BLaER1 (cell line): ENCODE measurements around the gene GSAP.

Experiments
- H3K27ac ChIP-seq: shearing (Covaris generic); formaldehyde crosslinking; 2 replicates; pipeline ENCODE4 v1.8.1; 2022
- H3K27me3 ChIP-seq: shearing (Covaris generic); formaldehyde crosslinking; 2 replicates; pipeline ENCODE4 v1.8.1; 2022
- H3K36me3 ChIP-seq: shearing (Covaris generic); formaldehyde crosslinking; 2 replicates; pipeline ENCODE4 v1.8.1; 2022
- H3K4me1 ChIP-seq: shearing (Covaris generic); formaldehyde crosslinking; 2 replicates; pipeline ENCODE4 v1.8.1; 2022
- H3K4me2 ChIP-seq: shearing (Covaris generic); formaldehyde crosslinking; 2 replicates; pipeline ENCODE4 v1.8.1; 2022
- H3K4me3 ChIP-seq: shearing (Covaris generic); formaldehyde crosslinking; 2 replicates; pipeline ENCODE4 v1.8.1; 2022
- H3K9ac ChIP-seq: shearing (Covaris generic); formaldehyde crosslinking; 2 replicates; pipeline ENCODE4 v1.8.1; 2022
- H3K9me3 ChIP-seq: shearing (Covaris generic); formaldehyde crosslinking; 2 replicates; pipeline ENCODE4 v1.8.1; 2022
- H4K20me1 ChIP-seq: shearing (Covaris generic); formaldehyde crosslinking; 2 replicates; pipeline ENCODE4 v1.8.1; 2022
- Cebpa-rat ChIP-seq: shearing (Covaris generic); IDR thresholded peaks from 2 replicates; pipeline ENCODE4 v1.8.1; 2022

Gene GSAP

GRCh38 chr7:77441046-77441445 lies 24.9 kb upstream of the GSAP start:
- no peak overlapping the region for H3K27ac ChIP-seq
- no peaks in the 10 kb centered on the region for H3K4me1 ChIP-seq
- H4K20me1 ChIP-seq: no peaks in the 10 kb centered on the region
- no peak overlapping the region for H3K9ac ChIP-seq
- no peak overlapping the region for H3K4me2 ChIP-seq
- H3K27me3 ChIP-seq: no peaks in the 10 kb centered on the region
- H3K36me3 ChIP-seq: no peaks in the 10 kb centered on the region
- TF ChIP-seq Cebpa-rat: no peak
- H3K4me3 ChIP-seq: no peak overlapping the region
- H3K9me3 ChIP-seq: no peaks in the 10 kb centered on the region

- no peaks in the 10 kb centered on the region for H3K9me3 ChIP-seq
- TF ChIP-seq Cebpa-rat: no peak
- H4K20me1 ChIP-seq: no peaks in the 10 kb centered on the region
- H3K27ac ChIP-seq: no peak overlapping the region
- no peak overlapping the region for H3K9ac ChIP-seq
- no peak overlapping the region for H3K4me3 ChIP-seq
- H3K27me3 ChIP-seq: no peaks in the 10 kb centered on the region
- H3K4me1 ChIP-seq: no peaks in the 10 kb centered on the region
- no peaks in the 10 kb centered on the region for H3K36me3 ChIP-seq
- H3K4me2 ChIP-seq: no peak overlapping the region
These were observed 23.4 kb upstream of the GSAP start for GRCh38 chr7:77439572-77439971.

- Histone ChIP-seq H3K27me3 (no peaks in the 10 kb centered on the region), H4K20me1 (no peaks in the 10 kb centered on the region), H3K36me3 (no peaks in the 10 kb centered on the region), H3K9me3 (no peaks in the 10 kb centered on the region), H3K4me2 (no peak overlapping the region), H3K4me1 (no peaks in the 10 kb centered on the region), H3K9ac (no peak overlapping the region), H3K4me3 (no peak overlapping the region), H3K27ac (no peak overlapping the region)
- TF ChIP-seq Cebpa-rat: no peak
These were observed 22.0 kb upstream of the GSAP start for GRCh38 chr7:77438131-77438530.

- Histone ChIP-seq H3K27ac (no peak overlapping the region), H3K4me2 (no peak overlapping the region), H4K20me1 (no peaks in the 10 kb centered on the region), H3K4me1 (no peaks in the 10 kb centered on the region), H3K4me3 (no peak overlapping the region), H3K9ac (no peak overlapping the region), H3K9me3 (no peaks in the 10 kb centered on the region), H3K36me3 (no peaks in the 10 kb centered on the region), H3K27me3 (no peaks in the 10 kb centered on the region)
- TF ChIP-seq Cebpa-rat: no peak
These were observed 18.6 kb upstream of the GSAP start for GRCh38 chr7:77434570-77435275.

- TF ChIP-seq Cebpa-rat: no peak
- no peaks in the 10 kb centered on the region for H3K27me3 ChIP-seq
- H3K9me3 ChIP-seq: no peaks in the 10 kb centered on the region
- H4K20me1 ChIP-seq: no peaks in the 10 kb centered on the region
- H3K9ac ChIP-seq: no peak overlapping the region
- peaks cover 5% of the 10 kb centered on the region for H3K4me1 ChIP-seq
- no peak overlapping the region for H3K4me2 ChIP-seq
- no peak overlapping the region for H3K27ac ChIP-seq
- H3K4me3 ChIP-seq: no peak overlapping the region
- H3K36me3 ChIP-seq: no peaks in the 10 kb centered on the region
These were observed 17.8 kb upstream of the GSAP start for GRCh38 chr7:77433901-77434300.

- H3K4me3 ChIP-seq: no peak overlapping the region
- no peaks in the 10 kb centered on the region for H3K36me3 ChIP-seq
- no peak overlapping the region for H3K9ac ChIP-seq
- H3K4me2 ChIP-seq: no peak overlapping the region
- TF ChIP-seq Cebpa-rat: no peak
- no peaks in the 10 kb centered on the region for H3K27me3 ChIP-seq
- peaks cover 17% of the 10 kb centered on the region for H3K4me1 ChIP-seq
- H3K27ac ChIP-seq: no peak overlapping the region
- H3K9me3 ChIP-seq: no peaks in the 10 kb centered on the region
- no peaks in the 10 kb centered on the region for H4K20me1 ChIP-seq
These were observed 14.8 kb upstream of the GSAP start for GRCh38 chr7:77430927-77431326.

- H3K9me3 ChIP-seq: no peaks in the 10 kb centered on the region
- H3K4me1 ChIP-seq: peaks cover 17% of the 10 kb centered on the region
- no peaks in the 10 kb centered on the region for H3K36me3 ChIP-seq
- no peak overlapping the region for H3K9ac ChIP-seq
- no peaks in the 10 kb centered on the region for H3K27me3 ChIP-seq
- TF ChIP-seq Cebpa-rat: no peak
- H3K4me3 ChIP-seq: no peak overlapping the region
- H4K20me1 ChIP-seq: no peaks in the 10 kb centered on the region
- H3K4me2 ChIP-seq: peak overlapping the region; percentile 17; the same call in 1 of the 2 replicates
- H3K27ac ChIP-seq: no peak overlapping the region
These were observed 12.7 kb upstream of the GSAP start for GRCh38 chr7:77428777-77429231.

GRCh38 chr7:77427996-77428603 lies 12.0 kb upstream of the GSAP start:
- Histone ChIP-seq H3K4me3 (no peak overlapping the region), H3K9ac (no peak overlapping the region), H3K27ac (no peak overlapping the region), H3K4me1 (peaks cover 17% of the 10 kb centered on the region), H3K36me3 (no peaks in the 10 kb centered on the region), H3K4me2 (peak overlapping the region; percentile 17; the same call in 1 of the 2 replicates), H3K27me3 (no peaks in the 10 kb centered on the region), H3K9me3 (no peaks in the 10 kb centered on the region), H4K20me1 (no peaks in the 10 kb centered on the region)
- no peak for TF ChIP-seq Cebpa-rat

- Histone ChIP-seq H3K9me3 (no peaks in the 10 kb centered on the region), H3K4me1 (peaks cover 17% of the 10 kb centered on the region), H4K20me1 (no peaks in the 10 kb centered on the region), H3K36me3 (no peaks in the 10 kb centered on the region), H3K9ac (no peak overlapping the region), H3K4me2 (no peak overlapping the region), H3K4me3 (no peak overlapping the region), H3K27ac (no peak overlapping the region), H3K27me3 (no peaks in the 10 kb centered on the region)
- TF ChIP-seq Cebpa-rat: no peak
These were observed 10.4 kb upstream of the GSAP start for GRCh38 chr7:77426521-77427051.

GRCh38 chr7:77426052-77426404 lies 9.9 kb upstream of the GSAP start:
- Histone ChIP-seq H3K4me1 (peaks cover 17% of the 10 kb centered on the region), H3K9ac (no peak overlapping the region), H3K4me3 (no peak overlapping the region), H3K27me3 (no peaks in the 10 kb centered on the region), H3K27ac (no peak overlapping the region), H4K20me1 (no peaks in the 10 kb centered on the region), H3K9me3 (no peaks in the 10 kb centered on the region), H3K4me2 (no peak overlapping the region), H3K36me3 (no peaks in the 10 kb centered on the region)
- no peak for TF ChIP-seq Cebpa-rat
